Activated CD4-positive, alpha-beta memory T cell treated with anti-CD3 and anti-CD28 coated beads, Interleukin-2, amount 10 ng/mL, durations not matched to agents 7 days and 5 days (primary cell): Measurements from ENCODE around the gene CIC. TPM values are rescaled to one million over a fixed set of nuclear protein-coding genes. Genes with fewer than 3 reads are reported as not detected.

Experiments
- CTCF ChIA-PET: fragments of 350-600 bp; sonication (Branson Sonifier 250); formaldehyde crosslinking; loops from one replicate; lab custom pipeline; 2021; ENCODE audit warnings: antibody characterized with exemption, inconsistent platforms; lab: Charles Lee
- POLR2A ChIA-PET: fragments of 350-600 bp; sonication (Branson Sonifier 250); formaldehyde crosslinking; loops from one replicate; lab custom pipeline; 2021; ENCODE audit warnings: antibody characterized with exemption; lab: Charles Lee
- DNase-seq: peaks from one replicate; pipeline ENCODE4 v3.0.0-alpha.2; 2020
- H3K27ac Mint-ChIP-seq: one replicate; pipeline ENCODE4 v1.8.0; 2021; ENCODE audit warnings: mild to moderate bottlenecking, mixed read lengths
- H3K27me3 Mint-ChIP-seq: one replicate; pipeline ENCODE4 v1.8.0; 2021; ENCODE audit warnings: mixed read lengths
- H3K36me3 Mint-ChIP-seq: one replicate; pipeline ENCODE4 v1.8.0; 2021; ENCODE audit warnings: low read depth, mixed read lengths
- H3K4me1 Mint-ChIP-seq: one replicate; pipeline ENCODE4 v1.8.0; 2021; ENCODE audit warnings: mixed read lengths
- H3K4me3 Mint-ChIP-seq: one replicate; pipeline ENCODE4 v1.8.0; 2021; ENCODE audit warnings: mild to moderate bottlenecking, mixed read lengths
- H3K9me3 Mint-ChIP-seq: one replicate; pipeline ENCODE4 v1.8.0; 2021; ENCODE audit warnings: mixed read lengths
- total RNA-seq, 2 experiments: library from RNA; stranded (reverse); gene quantifications; one replicate each; pipeline ENCODE4 v1.2.3, GENCODE V29; 2021

CIC gene
- total RNA-seq, 2 experiments from 2014 or later: 86.5 to 88.8 TPM

- no peak for DNase-seq
- ChIA-PET CTCF (interaction anchor here (0.6 to 0.9 kb wide), 2 partner anchors 143 to 1171 kb away, joined by 3 read pairs; partner anchors contain the start of gene POU2F2), POLR2A (interaction anchor here (1.0 to 10.0 kb wide), 4 partner anchors 8 to 142 kb away, joined by 3 to 106 read pairs (median 4); partner anchors contain the start of genes ERF, GSK3A and POU2F2)
- no peaks in the 10 kb centered on the region for H3K9me3 Mint-ChIP-seq
- H3K27me3 Mint-ChIP-seq: no peaks in the 10 kb centered on the region
- peak overlapping the region; percentile 43 for H3K4me3 Mint-ChIP-seq
- peak overlapping the region; percentile 76 for H3K27ac Mint-ChIP-seq
- peaks cover 51% of the 10 kb centered on the region for H3K36me3 Mint-ChIP-seq
- H3K4me1 Mint-ChIP-seq: peaks cover 67% of the 10 kb centered on the region
Measured at GRCh38 chr19:42275103-42275502, 6.1 kb downstream of the CIC start.

GRCh38 chr19:42275517-42275916 lies 6.5 kb downstream of the CIC start:
- H3K36me3 Mint-ChIP-seq: peaks cover 49% of the 10 kb centered on the region
- H3K9me3 Mint-ChIP-seq: no peaks in the 10 kb centered on the region
- DNase-seq: no peak
- POLR2A ChIA-PET: interaction anchor here (1.0 to 10.0 kb wide), 2 partner anchors 31 to 143 kb away, joined by 3 to 106 read pairs; partner anchors contain the start of genes GSK3A and POU2F2
- H3K4me1 Mint-ChIP-seq: peaks cover 63% of the 10 kb centered on the region
- H3K27ac Mint-ChIP-seq: peak overlapping the region; percentile 93
- H3K27me3 Mint-ChIP-seq: no peaks in the 10 kb centered on the region
- H3K4me3 Mint-ChIP-seq: peak overlapping the region; percentile 54
- CTCF ChIA-PET: interaction anchor here (0.6 kb wide), 2 partner anchors 143 to 1170 kb away, joined by 3 read pairs; no protein-coding TSS in a partner anchor

- Mint-ChIP-seq H3K36me3 (peaks cover 45% of the 10 kb centered on the region), H3K4me1 (peaks cover 57% of the 10 kb centered on the region), H3K4me3 (peak overlapping the region; percentile 54), H3K9me3 (no peaks in the 10 kb centered on the region), H3K27me3 (no peaks in the 10 kb centered on the region), H3K27ac (peak overlapping the region; percentile 93)
- no peak for DNase-seq
- ChIA-PET POLR2A (interaction anchor here (10.0 kb wide), 1 partner anchor 32 kb away, joined by 106 read pairs; the partner anchor contains the start of gene GSK3A), CTCF (no interaction called here)
Measured at GRCh38 chr19:42276284-42276683, 7.2 kb downstream of the CIC start.

- H3K4me3 Mint-ChIP-seq: no peak overlapping the region
- H3K36me3 Mint-ChIP-seq: peaks cover 41% of the 10 kb centered on the region
- H3K9me3 Mint-ChIP-seq: no peaks in the 10 kb centered on the region
- H3K27ac Mint-ChIP-seq: peak overlapping the region; percentile 93
- peaks cover 53% of the 10 kb centered on the region for H3K4me1 Mint-ChIP-seq
- ChIA-PET POLR2A (interaction anchor here (1.5 to 10.0 kb wide), 4 partner anchors 7 to 78 kb away, joined by 4 to 106 read pairs (median 5); partner anchors contain the start of genes CIC and GSK3A), CTCF (interaction anchor here (0.7 kb wide), 1 partner anchor 144 kb away, joined by 3 read pairs; the partner anchor contains the start of gene POU2F2)
- H3K27me3 Mint-ChIP-seq: no peaks in the 10 kb centered on the region
- DNase-seq: peak; percentile 51
Measured at GRCh38 chr19:42276821-42277220, 7.8 kb downstream of the CIC start.

GRCh38 chr19:42277821-42278451 lies 8.9 kb downstream of the CIC start:
- peaks cover 53% of the 10 kb centered on the region for H3K4me1 Mint-ChIP-seq
- H3K9me3 Mint-ChIP-seq: no peaks in the 10 kb centered on the region
- POLR2A ChIA-PET: interaction anchor here (1.0 to 10.0 kb wide), 7 partner anchors 9 to 92 kb away, joined by 3 to 106 read pairs (median 4); partner anchors contain the start of genes CIC, GSK3A and ZNF526
- DNase-seq: no peak
- CTCF ChIA-PET: interaction anchor here (0.7 to 3.4 kb wide), 4 partner anchors 10 to 145 kb away, joined by 3 to 64 read pairs (median 6); partner anchors contain the start of genes GSK3A and POU2F2
- H3K27ac Mint-ChIP-seq: peak overlapping the region; percentile 84
- H3K27me3 Mint-ChIP-seq: no peaks in the 10 kb centered on the region
- peaks cover 39% of the 10 kb centered on the region for H3K36me3 Mint-ChIP-seq
- H3K4me3 Mint-ChIP-seq: no peak overlapping the region

GRCh38 chr19:42278452-42279154 lies 9.6 kb downstream of the CIC start:
- POLR2A ChIA-PET: interaction anchor here (1.2 to 10.0 kb wide), 12 partner anchors 8 to 93 kb away, joined by 3 to 106 read pairs (median 5); partner anchors contain the start of genes CIC, GSK3A and ZNF526
- CTCF ChIA-PET: interaction anchor here (1.1 to 3.4 kb wide), 15 partner anchors 8 to 168 kb away, joined by 3 to 64 read pairs (median 11); partner anchors contain the start of genes CIC, ERF, GSK3A and POU2F2
- Mint-ChIP-seq H3K27me3 (no peaks in the 10 kb centered on the region), H3K27ac (peak overlapping the region; percentile 84), H3K36me3 (peaks cover 33% of the 10 kb centered on the region), H3K4me1 (peaks cover 51% of the 10 kb centered on the region), H3K4me3 (no peak overlapping the region), H3K9me3 (no peaks in the 10 kb centered on the region)
- no peak for DNase-seq

- Mint-ChIP-seq H3K9me3 (no peaks in the 10 kb centered on the region), H3K27ac (peak overlapping the region; percentile 84), H3K4me1 (peaks cover 50% of the 10 kb centered on the region), H3K36me3 (peaks cover 27% of the 10 kb centered on the region), H3K4me3 (no peak overlapping the region), H3K27me3 (no peaks in the 10 kb centered on the region)
- ChIA-PET POLR2A (interaction anchor here (0.8 to 10.0 kb wide), 18 partner anchors 9 to 156 kb away, joined by 3 to 106 read pairs (median 4); partner anchors contain the start of genes CIC, GSK3A and ZNF526), CTCF (interaction anchor here (0.6 to 3.4 kb wide), 22 partner anchors 9 to 171 kb away, joined by 3 to 64 read pairs (median 8); partner anchors contain the start of genes CIC, DEDD2, ERF and GSK3A)
- no peak for DNase-seq
Measured at GRCh38 chr19:42279155-42279901, 10.3 kb downstream of the CIC start.

GRCh38 chr19:42279902-42280814 lies 11.1 kb downstream of the CIC start:
- Mint-ChIP-seq H3K27me3 (no peaks in the 10 kb centered on the region), H3K9me3 (no peaks in the 10 kb centered on the region), H3K4me3 (no peak overlapping the region), H3K27ac (peak overlapping the region; percentile 84), H3K36me3 (peaks cover 23% of the 10 kb centered on the region), H3K4me1 (peaks cover 47% of the 10 kb centered on the region)
- CTCF ChIA-PET: interaction anchor here (0.6 to 3.4 kb wide), 22 partner anchors 10 to 170 kb away, joined by 3 to 64 read pairs (median 8); partner anchors contain the start of genes CIC, DEDD2, ERF and GSK3A
- DNase-seq: peak; percentile 90
- POLR2A ChIA-PET: interaction anchor here (0.8 to 10.0 kb wide), 17 partner anchors 9 to 157 kb away, joined by 3 to 106 read pairs (median 5); partner anchors contain the start of genes CIC, GSK3A and ZNF526

GRCh38 chr19:42280815-42281145 lies 11.7 kb downstream of the CIC start:
- POLR2A ChIA-PET: interaction anchor here (1.0 to 10.0 kb wide), 7 partner anchors 11 to 158 kb away, joined by 3 to 106 read pairs (median 10); partner anchors contain the start of genes CIC and GSK3A
- no peak for DNase-seq
- Mint-ChIP-seq H3K4me3 (no peak overlapping the region), H3K4me1 (peaks cover 49% of the 10 kb centered on the region), H3K27me3 (no peaks in the 10 kb centered on the region), H3K27ac (no peak overlapping the region), H3K36me3 (peaks cover 20% of the 10 kb centered on the region), H3K9me3 (no peaks in the 10 kb centered on the region)
- CTCF ChIA-PET: interaction anchor here (2.6 to 3.4 kb wide), 3 partner anchors 38 to 171 kb away, joined by 23 to 64 read pairs (median 45); partner anchors contain the start of genes GSK3A and POU2F2

GRCh38 chr19:42281146-42281826 lies 12.2 kb downstream of the CIC start:
- Mint-ChIP-seq H3K4me1 (peaks cover 49% of the 10 kb centered on the region), H3K27ac (no peak overlapping the region), H3K4me3 (no peak overlapping the region), H3K36me3 (peaks cover 20% of the 10 kb centered on the region), H3K27me3 (no peaks in the 10 kb centered on the region), H3K9me3 (no peaks in the 10 kb centered on the region)
- peak; percentile 34 for DNase-seq
- CTCF ChIA-PET: interaction anchor here (1.1 to 3.4 kb wide), 5 partner anchors 38 to 171 kb away, joined by 4 to 64 read pairs (median 23); partner anchors contain the start of genes GSK3A and POU2F2
- POLR2A ChIA-PET: interaction anchor here (1.3 to 10.0 kb wide), 5 partner anchors 11 to 158 kb away, joined by 6 to 106 read pairs (median 21); partner anchors contain the start of gene GSK3A
